GM12878 (cell line): ENCODE measurements around the gene CHRNA9. TPM values are rescaled to one million over a fixed set of nuclear protein-coding genes. Genes with fewer than 3 reads are reported as not detected.

ENCODE experiments used
- BCL11A ChIP-seq: IDR thresholded peaks from 2 replicates; pipeline ENCODE4 v1.6.1; 2011; ENCODE audit warnings: low read depth, low read length
- DPF2 ChIP-seq: fragments of 450-650 bp; IDR thresholded peaks from 2 replicates; pipeline ENCODE4 v1.6.1; 2017; ENCODE audit warnings: mild to moderate bottlenecking
- HDAC2 ChIP-seq: fragments of 200-600 bp; sonication (generic); IDR thresholded peaks from 2 replicates; pipeline ENCODE4 v1.6.1; 2017
- LARP7 ChIP-seq: fragments of 450-650 bp; IDR thresholded peaks from 2 replicates; pipeline ENCODE4 v1.6.1; 2017; ENCODE audit warnings: mild to moderate bottlenecking
- NKRF ChIP-seq: fragments of 450-650 bp; conservative IDR thresholded peaks from 2 replicates; pipeline ENCODE4 v1.6.1; 2017; ENCODE audit warnings: mild to moderate bottlenecking, moderate library complexity
- PRDM15 ChIP-seq: fragments of 450-650 bp; formaldehyde crosslinking; IDR thresholded peaks from 2 replicates; pipeline ENCODE4 v1.4.0; 2020; ENCODE audit warnings: mild to moderate bottlenecking, moderate library complexity
- RUNX3 ChIP-seq: IDR thresholded peaks from 2 replicates; pipeline ENCODE4 v1.6.1; 2012; ENCODE audit warnings: low read length, inconsistent platforms
- SMC3 ChIP-seq: IDR thresholded peaks from 2 replicates; pipeline ENCODE4 v1.6.1; 2011; ENCODE audit warnings: low read length, improper control_type of control experiment, borderline replicate concordance
- TCF3 ChIP-seq: IDR thresholded peaks from 2 replicates; pipeline ENCODE4 v1.6.1; 2012; ENCODE audit warnings: low read depth, mild to moderate bottlenecking, low read length, borderline replicate concordance; ENCODE audit not compliant: insufficient read depth
- YBX1 ChIP-seq: fragments of 450-650 bp; IDR thresholded peaks from 2 replicates; pipeline ENCODE4 v1.6.1; 2016; ENCODE audit warnings: antibody characterized with exemption
- ZBTB4 ChIP-seq: fragments of 450-650 bp; formaldehyde crosslinking; IDR thresholded peaks from 2 replicates; pipeline ENCODE4 v1.4.0; 2022; ENCODE audit warnings: mild to moderate bottlenecking, moderate library complexity
- ZNF592 ChIP-seq: fragments of 450-650 bp; IDR thresholded peaks from 2 replicates; pipeline ENCODE4 v1.6.1; 2017; ENCODE audit warnings: mild to moderate bottlenecking, moderate library complexity
- polyA plus RNA-seq, 11 experiments: library from polyadenylated mRNA; depleted of rRNA in 4 of 11; unstranded in 6 of 11; stranded (reverse) in 5 of 11; fragments of >200 nt; fragmentation: Nextera tagmentation in 4 of 11; fragmentation: Illumina TruSeq in 1 of 11; extraction: Ambion mirVana in 4 of 11; extraction: Trizol in 1 of 11; gene quantifications; 1 replicate in 1 of 11; 2 replicates in 10 of 11; pipeline versions ENCODE4 v1.2.1 to v1.2.3, GENCODE V29; 2011 to 2016; ENCODE audit warnings: inconsistent platforms in 2 of 11, missing spikeins in 2 of 11, low read depth in 1 of 11
- total RNA-seq, 4 experiments: library from RNA; depleted of rRNA in 3 of 4; stranded (reverse); fragments of >200 nt in 3 of 4; fragmentation: Illumina TruSeq in 1 of 4; extraction: Trizol in 1 of 4; gene quantifications; 2 replicates each; pipeline versions ENCODE4 v1.2.1 to v1.2.3, GENCODE V29; 2013 to 2021

The CHRNA9 gene
- total and polyA plus RNA-seq, 10 of the 15 experiments (the other 5 are each of a cell fraction or from before 2014, with no cell fraction given): 0.05 to 0.09 (median 0.08) TPM; not detected in 7

- TF ChIP-seq ZBTB4: 0 out of 2 replicates have a peak, but pooled peaks have one; percentile 20
- TF ChIP-seq NKRF: no peak
- TF ChIP-seq LARP7: no peak
- peak; percentile 72 for TF ChIP-seq BCL11A
- no peak for TF ChIP-seq YBX1
- no peak for TF ChIP-seq HDAC2
- 0 out of 2 replicates have a peak, but pooled peaks have one; percentile 52 for TF ChIP-seq ZNF592
- peak; percentile 94 for TF ChIP-seq DPF2
- TF ChIP-seq RUNX3: no peak
- no peak for TF ChIP-seq PRDM15
- TF ChIP-seq SMC3: peak; percentile 21; the same call in 1 of the 2 replicates
- TF ChIP-seq TCF3: 0 out of 2 replicates have a peak, but pooled peaks have one; percentile 33
These were observed 27.3 kb upstream of the CHRNA9 start (continued) for GRCh38 chr4:40307627-40308497.
